GM18858 (cell line): ENCODE results near the gene PTEN.
"Not testable (repeated sequence)": the region's sequence is repeated elsewhere in the genome, so short reads cannot be mapped to it uniquely, and the experiment has no call there.

Source experiments
- ATAC-seq: cut with Tn5 transposase; IDR thresholded peaks from one replicate; pipeline ENCODE4 v1.9.1; 2021; ENCODE audit not compliant: unreplicated experiment

PTEN gene

DNA sequence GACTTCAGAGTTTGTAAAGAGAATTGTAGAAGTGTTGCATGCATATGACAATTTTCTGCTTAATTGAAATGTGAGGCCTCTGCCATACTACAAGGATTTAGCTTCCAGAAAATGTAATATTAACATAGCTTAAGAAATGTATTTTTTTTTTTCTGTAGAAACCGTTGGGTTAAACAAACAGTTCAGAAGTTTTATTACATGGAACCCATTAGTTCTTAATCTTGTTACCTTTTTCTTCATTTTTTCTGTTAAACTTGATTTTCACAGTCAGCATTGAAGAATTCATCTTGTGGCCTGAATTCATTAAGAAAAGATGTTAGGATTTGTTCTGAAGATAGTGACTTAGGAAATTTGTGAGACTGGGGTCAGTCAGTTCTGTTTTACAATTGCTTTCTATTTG lies 4.9 kb downstream of the PTEN start:
- no peak for ATAC-seq

DNA sequence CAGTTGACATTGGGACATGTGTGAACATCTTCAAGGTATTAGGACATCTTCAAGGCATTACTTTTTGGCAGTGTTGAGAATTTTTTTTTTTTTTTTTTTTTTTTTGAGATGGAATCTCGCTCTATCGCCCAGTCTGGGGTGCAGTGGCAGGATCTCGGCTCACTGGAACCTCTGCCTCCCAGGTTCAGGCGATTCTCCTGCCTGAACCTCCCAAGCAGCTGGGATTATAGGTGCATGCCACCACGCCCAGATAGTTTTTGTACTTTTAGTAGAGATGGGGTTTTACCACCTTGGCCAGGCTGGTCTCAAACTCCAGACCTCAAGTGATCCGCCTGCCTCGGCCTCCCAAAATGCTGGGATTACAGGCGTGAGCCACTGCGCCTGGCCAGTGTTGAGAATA lies 5.7 kb downstream of the PTEN start:
- ATAC-seq: not testable (repeated sequence)

DNA sequence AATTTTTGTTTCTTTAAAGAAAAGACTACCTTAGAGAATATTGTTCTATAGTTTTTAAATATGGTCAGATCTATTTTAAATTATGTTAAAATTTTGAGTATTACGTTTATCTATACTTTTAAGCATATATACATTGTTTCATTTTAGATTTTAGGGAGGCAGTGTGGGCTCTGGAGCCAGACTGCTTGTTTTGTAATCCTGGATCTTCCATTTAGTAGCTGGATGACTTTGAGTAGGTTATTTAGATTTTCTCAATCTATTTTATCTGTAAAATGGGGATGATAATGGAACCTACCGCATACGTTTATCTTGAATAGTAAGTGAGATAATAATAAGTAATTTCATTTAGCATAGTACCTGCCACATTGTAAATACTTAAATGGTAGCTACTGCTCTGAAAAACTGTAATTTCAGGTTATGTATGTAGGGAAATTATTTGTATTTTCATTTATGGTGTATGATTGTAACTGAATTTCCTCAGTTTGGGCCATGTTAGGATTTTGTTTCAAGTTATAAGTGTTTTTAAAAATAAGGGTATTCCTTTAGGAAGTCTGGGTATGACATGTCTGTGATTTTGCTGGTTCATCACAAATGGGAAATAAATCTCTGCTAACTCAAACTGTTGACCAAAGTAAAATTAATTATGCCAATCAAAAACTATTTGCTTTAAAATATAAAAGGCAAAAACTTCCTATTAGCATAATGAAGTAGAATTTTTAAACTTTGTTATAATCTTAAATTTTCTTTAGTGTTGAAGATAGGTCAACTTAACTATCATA lies 6.5 kb downstream of the PTEN start:
- ATAC-seq: no peak

DNA sequence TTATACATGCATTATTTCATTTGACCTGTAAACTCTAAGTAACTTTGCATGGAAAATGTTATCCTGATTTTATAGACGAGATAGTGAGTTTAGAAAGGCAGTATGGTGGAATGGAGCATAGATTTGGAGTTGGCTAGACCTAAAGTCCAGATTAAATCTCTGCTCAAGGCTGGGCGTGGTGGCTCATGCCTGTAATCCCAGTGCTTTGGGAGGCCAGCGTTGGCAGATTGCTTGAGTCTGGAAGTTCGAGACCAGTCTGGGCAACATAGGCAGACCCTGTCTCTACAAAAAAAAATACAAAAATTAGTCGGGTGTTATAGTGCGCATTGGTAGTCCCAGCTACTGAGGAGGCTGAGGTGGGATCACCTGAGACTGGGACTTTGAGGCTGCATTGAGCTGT lies 9.4 kb downstream of the PTEN start:
- ATAC-seq: no peak

DNA sequence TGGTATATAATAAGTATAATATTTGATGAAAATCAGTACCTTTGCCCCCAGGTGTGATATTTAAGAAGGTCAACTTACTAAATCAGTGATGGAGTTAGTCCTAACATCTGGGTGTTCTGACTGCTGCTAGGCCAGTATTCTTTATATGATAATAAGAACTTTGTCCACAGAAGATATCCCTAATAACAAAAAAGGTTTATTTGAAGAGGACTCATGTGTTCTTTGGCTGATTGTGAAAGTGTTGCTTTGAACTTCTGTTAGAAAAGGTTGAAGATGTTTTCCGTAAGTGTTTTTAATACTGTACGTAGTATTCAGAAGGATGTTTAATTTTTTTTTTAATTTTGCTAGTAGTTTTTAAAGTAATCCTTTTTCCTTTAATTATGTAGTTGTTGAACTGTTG lies 10.2 kb downstream of the PTEN start:
- no peak for ATAC-seq

- no peak for ATAC-seq
Measured at GRCh38 chr10:87875929-87876571, 12.6 kb downstream of the PTEN start.

GRCh38 chr10:87878664-87879459 lies 15.4 kb downstream of the PTEN start:
- ATAC-seq: no peak

DNA sequence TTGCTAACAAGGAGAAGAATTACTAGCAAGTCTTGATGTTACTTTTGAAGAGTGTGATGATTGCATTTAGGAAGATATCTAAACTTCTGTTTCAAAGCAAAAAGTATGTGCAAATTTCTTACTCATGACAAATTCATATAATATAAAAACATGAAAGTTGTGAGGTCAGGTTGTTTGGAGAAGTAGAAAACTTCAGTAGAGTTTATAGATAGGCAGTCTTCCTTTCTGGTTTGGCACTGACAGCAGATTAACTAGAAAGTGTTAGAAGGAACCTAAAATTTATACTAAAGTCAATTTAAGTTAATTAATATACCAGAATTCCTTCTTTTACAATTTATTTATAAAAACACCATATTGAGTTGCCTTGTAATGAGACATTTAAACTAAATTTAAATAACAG lies 16.9 kb downstream of the PTEN start:
- no peak for ATAC-seq

GRCh38 chr10:87881373-87882059 lies 18.1 kb downstream of the PTEN start:
- not testable (repeated sequence) for ATAC-seq

- ATAC-seq: no peak
Measured at GRCh38 chr10:87882555-87883294, 19.3 kb downstream of the PTEN start.

DNA sequence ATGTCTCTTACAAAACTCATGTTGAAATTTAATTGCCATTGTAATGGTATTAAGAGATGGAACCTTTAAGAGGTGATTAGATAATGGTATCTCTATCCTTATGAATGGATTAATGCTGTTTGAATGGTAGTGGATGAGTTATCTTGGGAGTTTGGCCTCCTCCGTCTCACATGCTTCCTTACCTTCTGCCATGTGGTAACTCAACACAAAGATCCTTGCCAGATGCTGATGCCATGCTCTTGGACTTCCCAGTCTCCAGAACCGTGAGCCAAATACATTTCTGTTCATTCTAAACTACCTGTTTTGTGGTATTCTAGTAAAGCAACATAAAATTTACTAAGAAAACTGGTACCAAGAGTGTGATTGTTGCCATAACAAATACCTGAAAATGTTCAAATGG lies 23.2 kb downstream of the PTEN start:
- no peak for ATAC-seq

- ATAC-seq: no peak
Measured at GRCh38 chr10:87887146-87887545, 23.7 kb downstream of the PTEN start.

GRCh38 chr10:87887548-87888289 lies 24.3 kb downstream of the PTEN start:
- no peak for ATAC-seq

DNA sequence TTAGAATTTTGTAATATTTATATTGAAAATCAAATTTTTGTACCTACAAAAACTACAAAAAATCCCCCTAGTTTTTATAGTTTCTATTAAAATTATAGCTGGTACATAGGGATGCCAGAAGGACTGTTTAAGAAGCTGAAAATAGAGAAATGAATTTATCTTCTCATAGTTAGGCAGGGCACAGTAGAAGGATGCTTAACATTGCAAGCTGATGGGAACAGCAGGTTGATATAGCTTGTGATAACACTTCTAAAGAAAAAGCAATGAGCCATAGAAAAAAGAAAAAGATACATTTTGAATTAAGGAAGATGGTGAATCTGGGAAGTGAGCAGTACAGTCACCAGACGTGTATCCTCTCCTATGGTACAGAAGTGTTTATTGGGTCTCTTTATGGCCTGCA lies 32.0 kb downstream of the PTEN start:
- ATAC-seq: no peak

- no peak for ATAC-seq
Measured at GRCh38 chr10:87896216-87896615, 32.8 kb downstream of the PTEN start.

- ATAC-seq: not testable (repeated sequence)
Measured at GRCh38 chr10:87897957-87898356, 34.5 kb downstream of the PTEN start.

DNA sequence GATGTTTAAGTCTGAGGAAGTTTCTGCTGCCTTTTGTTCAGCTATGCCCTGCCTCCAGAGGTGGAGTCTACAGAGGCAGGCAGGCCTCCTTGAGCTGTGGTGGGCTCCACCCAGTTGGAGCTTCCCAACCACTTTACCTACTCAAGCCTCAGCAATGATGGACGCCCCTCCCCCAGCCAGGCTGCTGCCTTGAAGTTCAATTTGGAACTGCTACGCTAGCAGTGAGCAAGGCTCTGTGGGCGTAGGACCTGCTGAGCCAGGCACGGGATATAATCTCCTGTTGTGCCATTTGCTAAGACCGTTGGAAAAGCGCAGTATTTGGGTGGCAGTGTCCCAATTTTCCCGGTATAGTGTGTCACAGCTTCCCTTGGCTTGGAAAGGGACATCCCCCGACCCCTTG lies 40.0 kb downstream of the PTEN start:
- not testable (repeated sequence) for ATAC-seq

DNA sequence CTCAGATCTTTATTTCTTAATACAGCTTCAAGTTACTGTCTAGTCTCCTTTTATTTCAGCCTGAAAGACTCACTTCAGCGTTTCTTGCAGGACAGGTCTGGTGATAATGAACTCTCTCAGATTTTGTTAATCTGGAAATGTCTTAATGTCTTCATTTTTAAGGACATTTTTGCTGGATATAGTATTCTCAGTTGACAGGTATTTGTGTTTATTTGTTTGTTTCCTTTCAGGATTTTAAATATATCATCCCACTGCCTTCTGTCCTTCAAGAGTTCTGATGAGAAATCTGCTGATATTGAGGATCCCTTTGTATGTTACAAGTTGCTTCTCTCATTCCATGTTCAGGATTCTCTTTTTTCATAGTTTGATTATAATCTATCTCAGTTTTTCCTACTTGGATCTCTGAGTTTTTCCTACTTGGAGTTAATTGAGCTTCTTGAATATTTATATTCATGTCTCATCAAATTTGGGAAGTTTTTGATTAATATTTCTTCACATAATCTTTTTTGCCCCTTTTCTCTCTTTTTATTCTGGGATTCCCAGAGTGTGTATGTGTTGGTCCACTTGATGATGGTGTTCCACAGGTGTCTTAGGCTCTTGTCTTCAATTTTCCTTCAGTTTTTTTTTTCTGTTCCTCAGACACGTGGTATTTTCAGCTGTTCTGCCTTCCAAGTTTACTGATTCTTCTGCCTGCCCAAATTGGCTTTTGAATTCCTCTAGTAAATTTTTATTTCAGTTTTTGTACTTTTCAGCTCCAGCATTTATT lies 49.9 kb downstream of the PTEN start:
- ATAC-seq: no peak

- ATAC-seq: no peak
Measured at GRCh38 chr10:87915406-87915805, 52.0 kb downstream of the PTEN start.
